HepG2 (cell line): ENCODE measurements around the gene TRIM72. TPM values are rescaled to one million over a fixed set of nuclear protein-coding genes. Genes with fewer than 3 reads are reported as not detected.

Experiments
- ATAC-seq: fragments of 200-7000 bp; cut with Tn5 transposase; 3 replicates; pipeline ENCODE4 v1.9.1; 2020; ENCODE audit warnings: mild to moderate bottlenecking, moderate library complexity
- BruUV-seq: library from RNA; stranded (reverse); fragments of 400-500 nt; replicated peaks from 2 replicates; lab custom pipeline; 2021; lab: Mats Ljungman, UMichigan
- CTCF ChIA-PET: fragments of 300-600 bp; formaldehyde crosslinking; extraction: SDS; loops from one replicate; lab custom pipeline; 2021; ENCODE audit warnings: low total read pairs, inconsistent platforms, low intra/inter-chr PET ratio; lab: Yijun Ruan, JAX
- POLR2A ChIA-PET: fragments of 350-600 bp; sonication (Branson Sonifier 250); formaldehyde crosslinking; loops from one replicate; lab custom pipeline; 2020; ENCODE audit warnings: antibody characterized with exemption, inconsistent platforms; lab: Yijun Ruan, JAX
- DNase-seq: peaks from one replicate; pipeline ENCODE4 v3.0.0-alpha.2; 2015; ENCODE audit warnings: low spot score
- FAIRE-seq: peaks from 3 replicates; lab custom pipeline; 2011; peaks lifted over from hg19 to GRCh38; lab: Jason Lieb, UNC
- H2AFZ ChIP-seq: one replicate; pipeline ENCODE4 v1.6.1; 2011; ENCODE audit warnings: low read length, inconsistent platforms
- H3K27ac ChIP-seq: fragments of 300-600 bp; 3 replicates; pipeline ENCODE4 v1.8.0; 2011; ENCODE audit warnings: mixed run types, mild to moderate bottlenecking, mixed read lengths, low read length, inconsistent platforms; ENCODE audit not compliant: insufficient read depth; ENCODE audit errors: extremely low read length
- H3K27me3 ChIP-seq, 2 experiments: fragments of 200-600 bp in 1 of 2; 2 replicates in 1 of 2; 3 replicates in 1 of 2; pipeline versions ENCODE4 v1.6.0 to v1.8.0; 2011; ENCODE audit warnings: low read length in 2 of 2, mild to moderate bottlenecking in 2 of 2, moderate library complexity in 2 of 2, inconsistent platforms in 1 of 2; ENCODE audit not compliant: insufficient read depth in 2 of 2, control insufficient read depth in 1 of 2
- H3K36me3 ChIP-seq, 2 experiments: fragments of 200-600 bp in 1 of 2; replicated peaks in 1 of 2; 2 replicates in 1 of 2; 3 replicates in 1 of 2; pipeline versions ENCODE4 v1.5.1 to v1.8.0; 2011; ENCODE audit warnings: low read length in 2 of 2, inconsistent platforms in 1 of 2; ENCODE audit not compliant: insufficient read depth in 2 of 2, control insufficient read depth in 1 of 2
- H3K4me1 ChIP-seq: 2 replicates; pipeline ENCODE4 v1.5.1; 2012; ENCODE audit warnings: low read length, inconsistent platforms; ENCODE audit not compliant: insufficient read depth
- H3K4me2 ChIP-seq: 2 replicates; pipeline ENCODE4 v1.6.0; 2011; ENCODE audit warnings: low read depth, low read length, inconsistent platforms
- H3K4me3 ChIP-seq, 3 experiments: fragments of 200-600 bp in 1 of 3; sonication (generic), shearing (Covaris generic) in 1 of 3; replicated peaks in 1 of 3; 2 replicates each; pipeline ENCODE4 v1.5.1; 2011 to 2016; ENCODE audit warnings: low read length in 3 of 3, inconsistent platforms in 2 of 3, low read depth in 2 of 3, mild to moderate bottlenecking in 2 of 3, control low read depth in 1 of 3, mixed read lengths in 1 of 3; ENCODE audit not compliant: insufficient read depth in 1 of 3
- H3K79me2 ChIP-seq: one replicate; pipeline ENCODE4 v1.6.1; 2011; ENCODE audit warnings: low read length, inconsistent platforms; ENCODE audit not compliant: insufficient read depth
- H3K9ac ChIP-seq: 2 replicates; pipeline ENCODE4 v1.6.0; 2011; ENCODE audit warnings: mild to moderate bottlenecking, low read depth, low read length, inconsistent platforms; ENCODE audit not compliant: insufficient read depth
- H3K9me3 ChIP-seq: 2 replicates; pipeline ENCODE4 v1.5.1; 2012; ENCODE audit warnings: mild to moderate bottlenecking, low read length
- H4K20me1 ChIP-seq: 2 replicates; pipeline ENCODE4 v1.6.0; 2011; ENCODE audit warnings: inconsistent platforms, mild to moderate bottlenecking, low read length, moderate library complexity; ENCODE audit not compliant: insufficient read depth
- HNRNPUL1 ChIP-seq: fragments of 200-400 bp; formaldehyde crosslinking; IDR thresholded peaks from 2 replicates; pipeline ENCODE4 v1.6.1; 2017; ENCODE audit warnings: low read depth, mild to moderate bottlenecking, low read length, moderate library complexity
- NAIF1 ChIP-seq: sonication (generic); formaldehyde crosslinking; IDR thresholded peaks from 2 replicates; pipeline ENCODE4 v1.5.0; 2020; ENCODE audit warnings: mild to moderate bottlenecking, missing genetic modification reagents, borderline replicate concordance
- PTBP1 ChIP-seq: fragments of 200-400 bp; formaldehyde crosslinking; IDR thresholded peaks from 2 replicates; pipeline ENCODE4 v1.6.1; 2018; ENCODE audit warnings: low read length, low read depth; ENCODE audit not compliant: poor library complexity, severe bottlenecking
- TAF15 ChIP-seq: fragments of 200-400 bp; formaldehyde crosslinking; IDR thresholded peaks from one replicate; pipeline ENCODE4 v1.6.1; 2018; ENCODE audit warnings: mild to moderate bottlenecking, low read depth, low read length; ENCODE audit not compliant: poor library complexity, severe bottlenecking
- ZNF10 ChIP-seq: sonication (generic); formaldehyde crosslinking; IDR thresholded peaks from 2 replicates; pipeline ENCODE4 v1.4.0; 2020; ENCODE audit warnings: mild to moderate bottlenecking, low read depth, missing genetic modification reagents, borderline replicate concordance
- ZNF3 ChIP-seq: IDR thresholded peaks from 2 replicates; pipeline ENCODE4 v1.7.0; 2017; ENCODE audit warnings: inconsistent platforms
- ZNF333 ChIP-seq: sonication (generic); formaldehyde crosslinking; IDR thresholded peaks from 2 replicates; pipeline ENCODE4 v1.4.0; 2020; ENCODE audit warnings: mild to moderate bottlenecking, missing genetic modification reagents, borderline replicate concordance
- ZNF460 ChIP-seq: sonication (generic); formaldehyde crosslinking; IDR thresholded peaks from 2 replicates; pipeline ENCODE4 v1.5.1; 2020; ENCODE audit warnings: missing genetic modification reagents, mild to moderate bottlenecking, borderline replicate concordance
- ZNF563 ChIP-seq: sonication (generic); formaldehyde crosslinking; IDR thresholded peaks from 2 replicates; pipeline ENCODE4 v1.8.0; 2022; ENCODE audit warnings: mild to moderate bottlenecking, moderate library complexity, missing genetic modification reagents
- ZNF781 ChIP-seq: sonication (generic); formaldehyde crosslinking; IDR thresholded peaks from 2 replicates; pipeline ENCODE4 v1.5.1; 2020; ENCODE audit warnings: borderline replicate concordance, mild to moderate bottlenecking, missing genetic modification reagents; ENCODE audit errors: not compliant biosample characterization
- ZNF790 ChIP-seq: sonication (generic); formaldehyde crosslinking; IDR thresholded peaks from 2 replicates; pipeline ENCODE4 v1.8.0; 2022; ENCODE audit warnings: missing genetic modification reagents, mild to moderate bottlenecking, borderline replicate concordance
- WGBS: methylation state at CpG from one replicate; pipeline ENCODE4 v1.1.6; 2017; ENCODE audit warnings: low lambda C conversion rate; 5-methylcytosine and 5-hydroxymethylcytosine counted together
- in situ Hi-C: cut with HindIII; loops from 2 replicates; pipeline ENCODE4 v1.10.0; 2017; ENCODE audit warnings: low pct_unique_long_range_greater_than_20kb; ENCODE audit not compliant: extremely low pct_ligation_motif_present
- intact Hi-C: fragments of 100-400 bp; cut with micrococcal nuclease; formaldehyde crosslinking; loops from one replicate; pipeline ENCODE4 v1.10.0; 2022; ENCODE audit not compliant: unreplicated experiment
- polyA plus RNA-seq, 8 experiments: library from polyadenylated mRNA; depleted of rRNA in 3 of 8; stranded (reverse) in 7 of 8; unstranded in 1 of 8; fragments of >200 nt; fragmentation: Illumina TruSeq in 4 of 8; extraction: Trizol in 4 of 8; gene quantifications; 2 replicates each; pipeline versions ENCODE4 v1.2.1 to v1.2.3, GENCODE V29; 2011 to 2016; ENCODE audit warnings: low read depth in 4 of 8, missing spikeins in 1 of 8, mixed read lengths in 1 of 8; ENCODE audit not compliant: insufficient read depth in 1 of 8
- total RNA-seq, 5 experiments: library from RNA; depleted of rRNA; stranded (reverse); fragments of >200 nt; fragmentation: Illumina TruSeq; extraction: Trizol; gene quantifications; 2 replicates each; pipeline ENCODE4 v1.2.3, GENCODE V29; 2016; ENCODE audit warnings: low read depth in 1 of 5
- TF ChIP-seq, protein P1 (sequence below): sonication (generic); formaldehyde crosslinking; IDR thresholded peaks from 2 replicates; pipeline ENCODE4 v1.5.0; 2020; ENCODE audit warnings: mild to moderate bottlenecking, missing genetic modification reagents
- TF ChIP-seq, protein P2 (sequence below): IDR thresholded peaks from 2 replicates; pipeline ENCODE4 v1.6.1; 2016; ENCODE audit warnings: low read depth, borderline replicate concordance
- TF ChIP-seq, protein P3 (sequence below): sonication (generic); formaldehyde crosslinking; IDR thresholded peaks from 2 replicates; pipeline ENCODE4 v1.4.0; 2020; ENCODE audit warnings: mild to moderate bottlenecking, missing genetic modification reagents

The TRIM72 gene
- total and polyA plus RNA-seq, 2 of the 13 experiments (the other 11 are each of a cell fraction or from before 2014, with no cell fraction given): not detected

DNA sequence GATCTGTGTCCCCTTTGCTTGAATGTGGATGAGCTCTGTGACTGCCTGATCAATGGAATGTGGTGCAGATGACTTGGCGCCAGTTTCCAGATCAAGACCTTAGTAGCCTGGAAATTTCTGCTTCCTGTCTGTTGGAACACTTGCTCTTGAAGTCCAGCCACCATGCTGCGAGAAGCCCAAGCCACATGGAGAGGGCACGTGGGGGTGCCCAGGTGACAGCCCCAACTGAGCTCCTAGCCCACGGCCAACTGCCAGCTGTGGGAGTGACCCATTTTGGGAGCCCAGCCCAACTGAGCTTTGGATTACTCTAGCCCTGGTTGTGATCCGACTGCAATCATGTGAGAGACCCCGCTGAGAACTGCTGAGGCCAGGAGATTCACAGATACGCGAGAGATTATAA lies 42.5 kb downstream of the TRIM72 start:
- intact Hi-C loops (no loop called here), in situ Hi-C loops (no loop called here)
- Histone ChIP-seq H2AFZ (no peak overlapping the region), H3K36me3 (no peaks in the 10 kb centered on the region), H3K4me2 (no peak overlapping the region), H4K20me1 (no peaks in the 10 kb centered on the region), H3K9ac (no peak overlapping the region), H3K9me3 (no peaks in the 10 kb centered on the region), H3K79me2 (no peaks in the 10 kb centered on the region), H3K27me3 (peaks cover 2 to 15% of the 10 kb centered on the region in 2 experiments; a peak in 3 of 5 replicates), H3K4me3 (no peak overlapping the region), H3K27ac (no peak overlapping the region), H3K4me1 (peaks cover 10% of the 10 kb centered on the region)
- ChIA-PET POLR2A (interaction anchor here (1.2 kb wide), 1 partner anchor 76 kb away, joined by 3 read pairs; no protein-coding TSS in a partner anchor), CTCF (no interaction called here)
- DNase-seq: no peak
- TF ChIP-seq ZNF790 (no peak), TAF15 (no peak), HNRNPUL1 (no peak)
- TF ChIP-seq, protein P1, sequence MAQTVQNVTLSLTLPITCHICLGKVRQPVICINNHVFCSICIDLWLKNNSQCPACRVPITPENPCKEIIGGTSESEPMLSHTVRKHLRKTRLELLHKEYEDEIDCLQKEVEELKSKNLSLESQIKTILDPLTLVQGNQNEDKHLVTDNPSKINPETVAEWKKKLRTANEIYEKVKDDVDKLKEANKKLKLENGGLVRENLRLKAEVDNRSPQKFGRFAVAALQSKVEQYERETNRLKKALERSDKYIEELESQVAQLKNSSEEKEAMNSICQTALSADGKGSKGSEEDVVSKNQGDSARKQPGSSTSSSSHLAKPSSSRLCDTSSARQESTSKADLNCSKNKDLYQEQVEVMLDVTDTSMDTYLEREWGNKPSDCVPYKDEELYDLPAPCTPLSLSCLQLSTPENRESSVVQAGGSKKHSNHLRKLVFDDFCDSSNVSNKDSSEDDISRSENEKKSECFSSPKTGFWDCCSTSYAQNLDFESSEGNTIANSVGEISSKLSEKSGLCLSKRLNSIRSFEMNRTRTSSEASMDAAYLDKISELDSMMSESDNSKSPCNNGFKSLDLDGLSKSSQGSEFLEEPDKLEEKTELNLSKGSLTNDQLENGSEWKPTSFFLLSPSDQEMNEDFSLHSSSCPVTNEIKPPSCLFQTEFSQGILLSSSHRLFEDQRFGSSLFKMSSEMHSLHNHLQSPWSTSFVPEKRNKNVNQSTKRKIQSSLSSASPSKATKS: no peak
- TF ChIP-seq, protein P2, sequence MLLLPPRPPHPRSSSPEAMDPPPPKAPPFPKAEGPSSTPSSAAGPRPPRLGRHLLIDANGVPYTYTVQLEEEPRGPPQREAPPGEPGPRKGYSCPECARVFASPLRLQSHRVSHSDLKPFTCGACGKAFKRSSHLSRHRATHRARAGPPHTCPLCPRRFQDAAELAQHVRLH: no peak
- no peak for ATAC-seq
- BruUV-seq: no TSS peak
- WGBS: 61% methylated on average over 8 of the region's 8 CpGs
- no peak for FAIRE-seq

DNA sequence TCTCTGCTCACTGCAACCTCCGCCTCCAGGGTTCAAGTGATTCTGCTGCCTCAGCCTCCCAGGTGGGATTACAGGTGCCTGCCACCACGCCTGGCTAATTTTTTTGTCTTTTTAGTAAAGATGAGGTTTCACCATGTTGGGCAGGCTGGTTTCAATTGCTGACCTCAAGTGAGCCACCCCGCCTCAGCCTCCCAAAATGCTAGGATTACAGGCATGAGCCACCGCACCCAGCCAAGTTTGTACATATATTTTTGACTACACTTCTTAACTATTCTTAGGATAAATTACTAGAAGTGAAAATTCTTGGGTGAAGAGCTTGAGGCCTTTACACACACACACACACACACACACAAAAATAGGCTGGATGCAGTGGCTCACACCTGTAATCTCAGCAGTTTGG lies 44.4 kb downstream of the TRIM72 start:
- no peaks in the 10 kb centered on the region for H3K79me2 ChIP-seq
- no peak overlapping the region for H2AFZ ChIP-seq
- CTCF ChIA-PET: no interaction called here
- FAIRE-seq (no peak), ATAC-seq (no peak), DNase-seq (no peak)
- in situ Hi-C loops: no loop called here
- no peaks in the 10 kb centered on the region for H3K36me3 ChIP-seq
- intact Hi-C loops: no loop called here
- WGBS: 71% methylated on average over 4 of the region's 4 CpGs
- H3K9ac ChIP-seq: no peak overlapping the region
- H3K9me3 ChIP-seq: no peaks in the 10 kb centered on the region
- H3K27me3 ChIP-seq: peaks cover 2 to 24% of the 10 kb centered on the region in 2 experiments; a peak in 3 of 5 replicates
- no peaks in the 10 kb centered on the region for H4K20me1 ChIP-seq
- no peak overlapping the region for H3K27ac ChIP-seq
- POLR2A ChIA-PET: no interaction called here
- no peak overlapping the region for H3K4me3 ChIP-seq
- H3K4me2 ChIP-seq: no peak overlapping the region
- no TSS peak for BruUV-seq
- peaks cover 8% of the 10 kb centered on the region for H3K4me1 ChIP-seq
- TF ChIP-seq ZNF460 (CRISPR knock-in tag) (no peak), PTBP1 (no peak), TAF15 (no peak), ZNF781 (no peak), ZNF563 (CRISPR knock-in tag) (no peak), NAIF1 (no peak), ZNF333 (no peak), ZNF3 (CRISPR knock-in tag) (no peak), ZNF10 (CRISPR knock-in tag) (no peak)
- TF ChIP-seq, protein P3, sequence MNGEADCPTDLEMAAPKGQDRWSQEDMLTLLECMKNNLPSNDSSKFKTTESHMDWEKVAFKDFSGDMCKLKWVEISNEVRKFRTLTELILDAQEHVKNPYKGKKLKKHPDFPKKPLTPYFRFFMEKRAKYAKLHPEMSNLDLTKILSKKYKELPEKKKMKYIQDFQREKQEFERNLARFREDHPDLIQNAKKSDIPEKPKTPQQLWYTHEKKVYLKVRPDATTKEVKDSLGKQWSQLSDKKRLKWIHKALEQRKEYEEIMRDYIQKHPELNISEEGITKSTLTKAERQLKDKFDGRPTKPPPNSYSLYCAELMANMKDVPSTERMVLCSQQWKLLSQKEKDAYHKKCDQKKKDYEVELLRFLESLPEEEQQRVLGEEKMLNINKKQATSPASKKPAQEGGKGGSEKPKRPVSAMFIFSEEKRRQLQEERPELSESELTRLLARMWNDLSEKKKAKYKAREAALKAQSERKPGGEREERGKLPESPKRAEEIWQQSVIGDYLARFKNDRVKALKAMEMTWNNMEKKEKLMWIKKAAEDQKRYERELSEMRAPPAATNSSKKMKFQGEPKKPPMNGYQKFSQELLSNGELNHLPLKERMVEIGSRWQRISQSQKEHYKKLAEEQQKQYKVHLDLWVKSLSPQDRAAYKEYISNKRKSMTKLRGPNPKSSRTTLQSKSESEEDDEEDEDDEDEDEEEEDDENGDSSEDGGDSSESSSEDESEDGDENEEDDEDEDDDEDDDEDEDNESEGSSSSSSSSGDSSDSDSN (CRISPR knock-in tag): no peak
